Fibroblast of skin of right quadriceps (primary cell): ENCODE data around the gene CHI3L1.
"Not testable (repeated sequence)": the region's sequence is repeated elsewhere in the genome, so short reads cannot be mapped to it uniquely, and the experiment has no call there.

Source experiments
- DNase-seq: peaks from one replicate; pipeline ENCODE4 v3.0.0-alpha.2; 2013

The CHI3L1 gene

GRCh38 chr1:203186446-203187303 lies at the start of gene CHI3L1:
Gene CHI3L1, minus strand, starts transcription at chr1:203186704. Its CDS starts 81 bp downstream, at chr1:203186623.
- no peak for DNase-seq

GRCh38 chr1:203234901-203235300 lies 48.4 kb upstream of the CHI3L1 start:
- DNase-seq: not testable (repeated sequence)

GRCh38 chr1:203229471-203230135 lies 43.1 kb upstream of the CHI3L1 start, which contains the start of gene CHIT1:
Gene CHIT1, minus strand, starts transcription at chr1:203229673. Its CDS starts 37 bp downstream, at chr1:203229636.
- no peak for DNase-seq

GRCh38 chr1:203228670-203229069 lies 42.2 kb upstream of the CHI3L1 start:
- DNase-seq: no peak

GRCh38 chr1:203227371-203228083 lies 41.0 kb upstream of the CHI3L1 start:
- DNase-seq: no peak

GRCh38 chr1:203225071-203225470 lies 38.6 kb upstream of the CHI3L1 start:
- no peak for DNase-seq

GRCh38 chr1:203223012-203223775 lies 36.7 kb upstream of the CHI3L1 start:
- DNase-seq: no peak

GRCh38 chr1:203219934-203220333 lies 33.4 kb upstream of the CHI3L1 start:
- DNase-seq: no peak

- DNase-seq: no peak
Measured at GRCh38 chr1:203219171-203219570, 32.7 kb upstream of the CHI3L1 start.

GRCh38 chr1:203217668-203218067 lies 31.2 kb upstream of the CHI3L1 start:
- DNase-seq: no peak

- DNase-seq: no peak
Measured at GRCh38 chr1:203217139-203217655, 30.7 kb upstream of the CHI3L1 start.

GRCh38 chr1:203216274-203217138 lies 30.0 kb upstream of the CHI3L1 start:
- peak; percentile 60 for DNase-seq

- no peak for DNase-seq
Measured at GRCh38 chr1:203215573-203215972, 29.1 kb upstream of the CHI3L1 start.

- DNase-seq: no peak
Measured at GRCh38 chr1:203214871-203215270, 28.4 kb upstream of the CHI3L1 start.

GRCh38 chr1:203213126-203213525 lies 26.6 kb upstream of the CHI3L1 start:
- no peak for DNase-seq

GRCh38 chr1:203211812-203212211 lies 25.3 kb upstream of the CHI3L1 start:
- DNase-seq: no peak

- no peak for DNase-seq
Measured at GRCh38 chr1:203210988-203211387, 24.5 kb upstream of the CHI3L1 start.

- no peak for DNase-seq
Measured at GRCh38 chr1:203210350-203210749, 23.8 kb upstream of the CHI3L1 start.

GRCh38 chr1:203208181-203208580 lies 21.7 kb upstream of the CHI3L1 start:
- DNase-seq: no peak

- DNase-seq: no peak
Measured at GRCh38 chr1:203207751-203208150, 21.2 kb upstream of the CHI3L1 start.

GRCh38 chr1:203206129-203206687 lies 19.7 kb upstream of the CHI3L1 start:
- DNase-seq: peak; percentile 14
